ENCODE results near the gene AKAP1. TPM values are rescaled to one million over a fixed set of nuclear protein-coding genes. Genes with fewer than 3 reads are reported as not detected.

The AKAP1 gene
- polyA plus RNA-seq, 1 donor (not counting 4 experiments of a cell fraction or from before 2014, with no cell fraction given): 24.1 TPM

- dilution Hi-C loops (cut with MboI; ENCODE audit: extremely low pct_ligation_motif_present, low sequenced_read_pairs): no loop called here
- Histone ChIP-seq H3K27me3 (ENCODE audit: control insufficient read depth, extremely low read depth, insufficient read depth, low read length) (no peaks in the 10 kb centered on the region), H3K9me3 (ENCODE audit: control insufficient read depth, low read depth, low read length) (no peaks in the 10 kb centered on the region), H4K20me1 (ENCODE audit: control insufficient read depth, extremely low read depth, insufficient read depth, low read length) (no peaks in the 10 kb centered on the region), H3K9me1 (ENCODE audit: control insufficient read depth, extremely low read depth, insufficient read depth, low read length) (no peaks in the 10 kb centered on the region), H3K27ac (ENCODE audit: control insufficient read depth, insufficient read depth, low read length) (no peak overlapping the region), H3K4me3 (ENCODE audit: control insufficient read depth in 2 of 3, extremely low read depth in 1 of 3, insufficient read depth in 2 of 3, low read depth in 1 of 3, low read length in 3 of 3) (no peak overlapping the region), H2AFZ (ENCODE audit: control insufficient read depth, low read length) (peak overlapping the region; percentile 73), H3K36me3 (ENCODE audit: control insufficient read depth in 2 of 2, extremely low read depth in 1 of 2, insufficient read depth in 2 of 2, low read length in 2 of 2) (no peaks in the 10 kb centered on the region), H3K4me2 (ENCODE audit: control insufficient read depth, extremely low read depth, insufficient read depth, low read depth, low read length) (peak overlapping the region; percentile 14), H3K4me1 (ENCODE audit: control insufficient read depth, extremely low read depth, insufficient read depth, low read length) (peaks cover 4% of the 10 kb centered on the region), H3K79me2 (ENCODE audit: control insufficient read depth, insufficient read depth, low read length) (no peaks in the 10 kb centered on the region), H3K9ac (ENCODE audit: control insufficient read depth, extremely low read depth, insufficient read depth, low read length) (no peak overlapping the region)
- DNase-seq (ENCODE audit: low read depth, low spot score): no peak
- FAIRE-seq: no peak
- no peak for TF ChIP-seq CTCF (optimal IDR thresholded peaks at IDR 0.05 in 1 of 3, IDR thresholded peaks at IDR 0.05 in 1 of 3, conservative IDR thresholded peaks at IDR 0.05 in 1 of 3; ENCODE audit: extremely low read depth in 1 of 3, insufficient read depth in 2 of 3, low read length in 3 of 3)
- TF ChIP-seq EZH2 (IDR thresholded peaks at IDR 0.05; ENCODE audit: low read length): no peak
Observed at GRCh38 chr17:57068222-57068658, 16.8 kb upstream of the AKAP1 start.

GRCh38 chr17:57068707-57069106 is 16.3 kb upstream of the AKAP1 start:
- Histone ChIP-seq H3K27me3 (ENCODE audit: control insufficient read depth, extremely low read depth, insufficient read depth, low read length) (no peaks in the 10 kb centered on the region), H3K27ac (ENCODE audit: control insufficient read depth, insufficient read depth, low read length) (no peak overlapping the region), H4K20me1 (ENCODE audit: control insufficient read depth, extremely low read depth, insufficient read depth, low read length) (no peaks in the 10 kb centered on the region), H3K9me1 (ENCODE audit: control insufficient read depth, extremely low read depth, insufficient read depth, low read length) (no peaks in the 10 kb centered on the region), H3K36me3 (ENCODE audit: control insufficient read depth in 2 of 2, extremely low read depth in 1 of 2, insufficient read depth in 2 of 2, low read length in 2 of 2) (no peaks in the 10 kb centered on the region), H3K4me1 (ENCODE audit: control insufficient read depth, extremely low read depth, insufficient read depth, low read length) (peaks cover 4% of the 10 kb centered on the region), H3K9me3 (ENCODE audit: control insufficient read depth, low read depth, low read length) (no peaks in the 10 kb centered on the region), H3K9ac (ENCODE audit: control insufficient read depth, extremely low read depth, insufficient read depth, low read length) (no peak overlapping the region), H3K4me3 (ENCODE audit: control insufficient read depth in 2 of 3, extremely low read depth in 1 of 3, insufficient read depth in 2 of 3, low read depth in 1 of 3, low read length in 3 of 3) (no peak overlapping the region), H3K4me2 (ENCODE audit: control insufficient read depth, extremely low read depth, insufficient read depth, low read depth, low read length) (no peak overlapping the region), H2AFZ (ENCODE audit: control insufficient read depth, low read length) (peak overlapping the region; percentile 73), H3K79me2 (ENCODE audit: control insufficient read depth, insufficient read depth, low read length) (no peaks in the 10 kb centered on the region)
- FAIRE-seq: no peak
- TF ChIP-seq EZH2 (IDR thresholded peaks at IDR 0.05; ENCODE audit: low read length): no peak
- no peak for TF ChIP-seq CTCF (optimal IDR thresholded peaks at IDR 0.05 in 1 of 3, IDR thresholded peaks at IDR 0.05 in 1 of 3, conservative IDR thresholded peaks at IDR 0.05 in 1 of 3; ENCODE audit: extremely low read depth in 1 of 3, insufficient read depth in 2 of 3, low read length in 3 of 3)
- no peak for DNase-seq (ENCODE audit: low read depth, low spot score)
- dilution Hi-C loops (cut with MboI; ENCODE audit: extremely low pct_ligation_motif_present, low sequenced_read_pairs): no loop called here
